ENCODE measurements around the gene COL6A3.

Gene COL6A3

DNA sequence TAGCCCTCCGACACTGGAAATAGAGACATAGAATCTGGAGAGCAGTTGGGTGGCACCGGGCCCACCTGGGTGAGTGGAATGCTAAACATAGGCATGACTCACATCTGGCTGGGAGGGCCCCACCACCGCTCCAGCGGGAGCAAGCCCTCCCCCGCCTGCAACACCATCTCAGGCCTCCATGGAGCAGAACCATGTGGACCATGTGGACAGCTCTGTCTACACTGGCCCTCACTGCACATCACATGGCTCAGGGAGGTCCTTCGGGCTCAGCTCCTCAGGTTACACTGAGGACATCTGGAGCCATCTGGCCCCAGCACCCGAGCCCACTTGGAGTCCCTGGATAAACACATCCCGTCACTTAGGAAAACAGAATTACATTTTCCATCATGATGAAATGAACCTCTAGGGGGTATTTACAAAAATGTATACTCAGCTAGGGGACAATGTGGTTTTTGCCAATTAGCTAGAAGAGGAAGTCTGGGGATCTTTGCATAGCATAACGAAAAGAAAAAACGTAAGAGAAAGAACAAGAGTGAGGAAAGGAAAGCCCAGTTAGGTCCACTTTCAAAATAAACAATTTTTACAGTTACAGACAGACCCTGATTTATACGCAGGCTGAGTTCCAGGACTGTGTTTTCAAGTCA, 42.4 kb upstream of the COL6A3 start:
- Histone ChIP-seq H3K4me1 (ENCODE audit: insufficient read depth, insufficient read length) (peaks cover 5% of the 10 kb centered on the region), H3K36me3 (ENCODE audit: insufficient read depth, insufficient read length, low read length) (no peaks in the 10 kb centered on the region), H3K9ac (ENCODE audit: insufficient read length, low read depth) (no peak overlapping the region), H3K4me3 (ENCODE audit: insufficient read length, low read depth) (no peak overlapping the region), H3K27me3 (ENCODE audit: insufficient read depth, insufficient read length) (no peaks in the 10 kb centered on the region), H3K9me3 (ENCODE audit: insufficient read depth, low read length) (peaks cover 4% of the 10 kb centered on the region; the same call in 1 of the 2 replicates)
- TF ChIP-seq ZNF274 (IDR thresholded peaks at IDR 0.05; ENCODE audit: low read depth, low read length): no peak
- TF ChIP-seq SUZ12 (IDR thresholded peaks at IDR 0.05; ENCODE audit: extremely low read depth, insufficient read depth, insufficient read length): no peak
- no peak for TF ChIP-seq YY1 (IDR thresholded peaks at IDR 0.05; ENCODE audit: insufficient read depth, insufficient read length)
- DNase-seq (ENCODE audit: low read depth, low spot score): no peak

DNA sequence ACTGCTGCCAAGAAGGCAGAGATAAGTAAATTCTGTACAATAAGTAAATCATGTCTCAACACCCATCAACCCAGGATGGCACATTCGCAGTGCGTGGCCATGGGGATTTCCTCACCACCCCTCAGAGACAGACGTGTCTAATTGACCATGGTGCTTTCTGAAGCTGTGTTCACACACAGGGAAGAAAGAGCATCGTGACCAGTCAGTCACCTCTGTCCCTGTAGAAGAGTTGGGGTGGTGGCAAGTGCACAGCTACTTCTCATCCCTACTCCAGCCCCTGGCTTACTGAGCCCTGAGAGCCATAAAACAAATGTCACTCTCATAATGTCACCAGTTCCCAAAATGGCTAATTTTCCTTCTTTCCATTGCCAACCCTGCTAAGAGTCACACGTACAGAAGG, 41.8 kb upstream of the COL6A3 start:
- peaks cover 5% of the 10 kb centered on the region for H3K4me1 ChIP-seq (ENCODE audit: insufficient read depth, insufficient read length)
- no peak for DNase-seq (ENCODE audit: low read depth, low spot score)
- no peak overlapping the region for H3K4me3 ChIP-seq (ENCODE audit: insufficient read length, low read depth)
- no peak overlapping the region for H3K9ac ChIP-seq (ENCODE audit: insufficient read length, low read depth)
- TF ChIP-seq YY1 (IDR thresholded peaks at IDR 0.05; ENCODE audit: insufficient read depth, insufficient read length) (no peak), SUZ12 (IDR thresholded peaks at IDR 0.05; ENCODE audit: extremely low read depth, insufficient read depth, insufficient read length) (no peak), ZNF274 (IDR thresholded peaks at IDR 0.05; ENCODE audit: low read depth, low read length) (no peak)
- H3K36me3 ChIP-seq (ENCODE audit: insufficient read depth, insufficient read length, low read length): no peaks in the 10 kb centered on the region
- no peaks in the 10 kb centered on the region for H3K27me3 ChIP-seq (ENCODE audit: insufficient read depth, insufficient read length)
- peaks cover 4% of the 10 kb centered on the region; the same call in 1 of the 2 replicates for H3K9me3 ChIP-seq (ENCODE audit: insufficient read depth, low read length)

DNA sequence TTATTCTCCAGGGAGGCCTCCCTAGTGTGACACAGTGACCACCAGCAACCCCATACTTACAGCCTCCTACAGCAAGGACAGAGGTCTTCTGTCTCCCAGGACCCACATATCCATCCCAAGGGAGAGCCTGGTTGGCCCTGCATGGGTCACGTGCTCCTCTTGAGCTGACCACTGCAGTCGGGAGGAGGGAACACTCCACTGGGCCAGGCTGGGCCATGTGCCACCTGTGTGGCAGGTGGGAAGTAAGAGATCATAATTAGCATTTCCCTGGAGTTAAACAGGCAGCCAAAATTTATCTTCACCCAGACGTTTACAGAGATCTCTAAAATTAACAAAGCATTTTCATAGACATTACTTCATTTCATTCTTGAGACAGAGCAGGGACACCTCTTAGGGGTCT, 39.7 kb upstream of the COL6A3 start:
- H3K27me3 ChIP-seq (ENCODE audit: insufficient read depth, insufficient read length): no peaks in the 10 kb centered on the region
- H3K36me3 ChIP-seq (ENCODE audit: insufficient read depth, insufficient read length, low read length): no peaks in the 10 kb centered on the region
- no peak for DNase-seq (ENCODE audit: low read depth, low spot score)
- no peak overlapping the region for H3K9ac ChIP-seq (ENCODE audit: insufficient read length, low read depth)
- TF ChIP-seq ZNF274 (IDR thresholded peaks at IDR 0.05; ENCODE audit: low read depth, low read length) (no peak), SUZ12 (IDR thresholded peaks at IDR 0.05; ENCODE audit: extremely low read depth, insufficient read depth, insufficient read length) (no peak), YY1 (IDR thresholded peaks at IDR 0.05; ENCODE audit: insufficient read depth, insufficient read length) (no peak)
- H3K4me3 ChIP-seq (ENCODE audit: insufficient read length, low read depth): no peak overlapping the region
- H3K4me1 ChIP-seq (ENCODE audit: insufficient read depth, insufficient read length): peaks cover 5% of the 10 kb centered on the region
- peaks cover 4% of the 10 kb centered on the region; the same call in 1 of the 2 replicates for H3K9me3 ChIP-seq (ENCODE audit: insufficient read depth, low read length)

DNA sequence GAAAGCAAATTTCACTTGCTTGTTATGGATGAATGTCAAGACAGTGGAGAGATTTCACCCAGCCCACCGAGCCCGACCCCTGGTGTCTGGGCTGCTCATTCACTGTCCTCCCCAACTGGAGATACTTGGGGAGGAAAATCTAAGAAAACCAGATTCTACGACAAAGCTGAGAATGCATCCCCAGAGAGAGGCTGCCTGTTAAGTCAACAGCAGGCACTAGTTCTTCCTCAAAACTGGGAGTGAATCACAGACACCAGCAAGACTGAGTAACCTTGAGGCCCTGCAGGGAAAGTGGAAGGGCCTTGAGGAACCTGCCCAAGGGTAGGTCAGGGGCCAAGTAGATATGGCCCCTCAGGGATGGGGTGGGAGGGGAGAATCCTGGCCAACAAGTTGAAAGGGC, 38.9 kb upstream of the COL6A3 start:
- Histone ChIP-seq H3K9me3 (ENCODE audit: insufficient read depth, low read length) (peaks cover 4% of the 10 kb centered on the region; the same call in 1 of the 2 replicates), H3K4me1 (ENCODE audit: insufficient read depth, insufficient read length) (peaks cover 5% of the 10 kb centered on the region), H3K27me3 (ENCODE audit: insufficient read depth, insufficient read length) (no peaks in the 10 kb centered on the region), H3K9ac (ENCODE audit: insufficient read length, low read depth) (no peak overlapping the region), H3K36me3 (ENCODE audit: insufficient read depth, insufficient read length, low read length) (no peaks in the 10 kb centered on the region), H3K4me3 (ENCODE audit: insufficient read length, low read depth) (no peak overlapping the region)
- no peak for DNase-seq (ENCODE audit: low read depth, low spot score)
- no peak for TF ChIP-seq ZNF274 (IDR thresholded peaks at IDR 0.05; ENCODE audit: low read depth, low read length)
- no peak for TF ChIP-seq YY1 (IDR thresholded peaks at IDR 0.05; ENCODE audit: insufficient read depth, insufficient read length)
- TF ChIP-seq SUZ12 (IDR thresholded peaks at IDR 0.05; ENCODE audit: extremely low read depth, insufficient read depth, insufficient read length): no peak

- TF ChIP-seq YY1 (IDR thresholded peaks at IDR 0.05; ENCODE audit: insufficient read depth, insufficient read length) (no peak), SUZ12 (IDR thresholded peaks at IDR 0.05; ENCODE audit: extremely low read depth, insufficient read depth, insufficient read length) (no peak), ZNF274 (IDR thresholded peaks at IDR 0.05; ENCODE audit: low read depth, low read length) (no peak)
- Histone ChIP-seq H3K36me3 (ENCODE audit: insufficient read depth, insufficient read length, low read length) (no peaks in the 10 kb centered on the region), H3K4me1 (ENCODE audit: insufficient read depth, insufficient read length) (peaks cover 5% of the 10 kb centered on the region), H3K27me3 (ENCODE audit: insufficient read depth, insufficient read length) (no peaks in the 10 kb centered on the region), H3K9me3 (ENCODE audit: insufficient read depth, low read length) (peaks cover 4% of the 10 kb centered on the region; the same call in 1 of the 2 replicates), H3K4me3 (ENCODE audit: insufficient read length, low read depth) (no peak overlapping the region), H3K9ac (ENCODE audit: insufficient read length, low read depth) (no peak overlapping the region)
- no peak for DNase-seq (ENCODE audit: low read depth, low spot score)
Observed at GRCh38 chr2:237451643-237452469, 37.9 kb upstream of the COL6A3 start.

- H3K4me1 ChIP-seq (ENCODE audit: insufficient read depth, insufficient read length): peaks cover 2% of the 10 kb centered on the region
- peaks cover 4% of the 10 kb centered on the region; the same call in 1 of the 2 replicates for H3K9me3 ChIP-seq (ENCODE audit: insufficient read depth, low read length)
- no peaks in the 10 kb centered on the region for H3K36me3 ChIP-seq (ENCODE audit: insufficient read depth, insufficient read length, low read length)
- DNase-seq (ENCODE audit: low read depth, low spot score): no peak
- H3K9ac ChIP-seq (ENCODE audit: insufficient read length, low read depth): no peak overlapping the region
- no peaks in the 10 kb centered on the region for H3K27me3 ChIP-seq (ENCODE audit: insufficient read depth, insufficient read length)
- H3K4me3 ChIP-seq (ENCODE audit: insufficient read length, low read depth): no peak overlapping the region
- no peak for TF ChIP-seq YY1 (IDR thresholded peaks at IDR 0.05; ENCODE audit: insufficient read depth, insufficient read length)
- TF ChIP-seq SUZ12 (IDR thresholded peaks at IDR 0.05; ENCODE audit: extremely low read depth, insufficient read depth, insufficient read length): no peak
- TF ChIP-seq ZNF274 (IDR thresholded peaks at IDR 0.05; ENCODE audit: low read depth, low read length): no peak
Observed at GRCh38 chr2:237450583-237450982, 36.6 kb upstream of the COL6A3 start.

GRCh38 chr2:237450108-237450507, 36.1 kb upstream of the COL6A3 start:
- Histone ChIP-seq H3K9ac (ENCODE audit: insufficient read length, low read depth) (no peak overlapping the region), H3K4me1 (ENCODE audit: insufficient read depth, insufficient read length) (peaks cover 2% of the 10 kb centered on the region), H3K9me3 (ENCODE audit: insufficient read depth, low read length) (peaks cover 4% of the 10 kb centered on the region; the same call in 1 of the 2 replicates), H3K36me3 (ENCODE audit: insufficient read depth, insufficient read length, low read length) (no peaks in the 10 kb centered on the region), H3K27me3 (ENCODE audit: insufficient read depth, insufficient read length) (no peaks in the 10 kb centered on the region), H3K4me3 (ENCODE audit: insufficient read length, low read depth) (no peak overlapping the region)
- no peak for DNase-seq (ENCODE audit: low read depth, low spot score)
- TF ChIP-seq YY1 (IDR thresholded peaks at IDR 0.05; ENCODE audit: insufficient read depth, insufficient read length): no peak
- TF ChIP-seq ZNF274 (IDR thresholded peaks at IDR 0.05; ENCODE audit: low read depth, low read length): no peak
- no peak for TF ChIP-seq SUZ12 (IDR thresholded peaks at IDR 0.05; ENCODE audit: extremely low read depth, insufficient read depth, insufficient read length)
